OCI-LY3 (cell line): ENCODE data around the gene FAF2.
"Not testable (repeated sequence)": the region's sequence is repeated elsewhere in the genome, so short reads cannot be mapped to it uniquely, and the experiment has no call there.

ENCODE experiments used
- H2AFZ ChIP-seq: fragments of 200-600, 300-600 bp; shearing (Covaris generic); 2 replicates; pipeline ENCODE4 v1.6.0; 2014; ENCODE audit warnings: antibody characterized with exemption, low read depth, low read length
- H3K27ac ChIP-seq: fragments of 200-600, 300-600 bp; sonication (generic); 2 replicates; pipeline ENCODE4 v1.5.1; 2014; ENCODE audit warnings: mild to moderate bottlenecking, low read length, moderate library complexity, mixed read lengths
- H3K27me3 ChIP-seq: fragments of 200-600, 300-600 bp; sonication (generic); 2 replicates; pipeline ENCODE4 v1.6.1; 2014; ENCODE audit warnings: low read depth, low read length, mixed read lengths
- H3K36me3 ChIP-seq: fragments of 200-600, 300-600 bp; sonication (generic); replicated peaks from 2 replicates; pipeline ENCODE3; 2014; ENCODE audit warnings: low read depth, low read length, mixed read lengths
- H3K4me1 ChIP-seq: fragments of 300-600, 200-600 bp; sonication (generic); 2 replicates; pipeline ENCODE4 v1.6.1; 2014; ENCODE audit warnings: low read length, mixed read lengths
- H3K4me2 ChIP-seq: fragments of 200-600, 300-600 bp; sonication (generic); 2 replicates; pipeline ENCODE4 v1.6.1; 2014; ENCODE audit warnings: low read length, mixed read lengths
- H3K4me3 ChIP-seq: fragments of 300-600, 200-600 bp; sonication (generic); 2 replicates; pipeline ENCODE4 v1.5.1; 2014; ENCODE audit warnings: antibody characterized with exemption, mild to moderate bottlenecking, low read length, moderate library complexity
- H3K79me2 ChIP-seq: fragments of 300-600, 200-600 bp; shearing (Covaris generic); 2 replicates; pipeline ENCODE4 v1.6.1; 2014; ENCODE audit warnings: mild to moderate bottlenecking, low read length, mixed read lengths
- H3K9ac ChIP-seq: fragments of 300-600, 200-600 bp; shearing (Covaris generic); 2 replicates; pipeline ENCODE4 v1.6.0; 2014; ENCODE audit warnings: mild to moderate bottlenecking, low read length, moderate library complexity
- H3K9me3 ChIP-seq: fragments of 200-600, 300-600 bp; shearing (Covaris generic); 2 replicates; pipeline ENCODE4 v1.6.1; 2014; ENCODE audit warnings: low read length, mixed read lengths; ENCODE audit not compliant: insufficient read depth
- H4K20me1 ChIP-seq: fragments of 200-600, 300-600 bp; sonication (generic); 2 replicates; pipeline ENCODE4 v1.6.1; 2016; ENCODE audit warnings: low read length, mixed read lengths; ENCODE audit not compliant: insufficient read depth
- EZH2phosphoT487 ChIP-seq: fragments of 200-600 bp; shearing (Covaris generic); IDR thresholded peaks from 2 replicates; pipeline ENCODE4 v1.6.1; 2018; ENCODE audit warnings: antibody characterized with exemption, mixed run types, low read depth
- TF ChIP-seq, protein P1 (sequence below): fragments of 200-600, 300-600 bp; sonication (generic); IDR thresholded peaks from 2 replicates; pipeline ENCODE4 v1.5.1; 2014; ENCODE audit warnings: antibody characterized with exemption, low read length, low read depth

Gene FAF2

DNA sequence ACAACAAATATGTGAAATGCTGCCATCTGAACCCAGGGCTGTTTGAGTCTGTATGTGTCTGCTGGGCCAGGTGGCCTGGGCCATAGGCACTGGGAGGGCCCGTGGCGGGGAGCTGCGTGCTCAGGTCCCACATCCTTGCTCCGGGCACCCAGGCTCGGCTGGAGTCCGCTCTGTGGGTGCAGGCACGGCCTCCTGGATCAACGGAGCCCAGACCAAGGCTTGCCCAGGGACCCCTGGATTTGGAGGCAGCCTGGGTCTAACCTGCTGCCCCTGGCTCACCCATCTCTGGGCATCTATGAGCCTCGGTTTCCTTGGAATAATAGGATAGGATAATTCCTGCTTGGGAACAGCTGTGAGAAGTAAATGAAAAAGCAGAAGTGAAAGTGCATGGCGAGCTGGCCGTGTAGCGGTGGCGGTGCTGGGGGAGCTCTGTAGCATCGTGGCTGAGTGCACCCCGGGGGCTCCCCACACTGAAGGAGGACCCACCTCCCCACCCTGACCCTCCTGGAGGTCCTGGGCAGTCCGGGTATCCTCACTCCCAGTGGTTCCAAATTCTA, 102.2 kb downstream of the FAF2 start:
- peak overlapping the region; percentile 48; the same call in 1 of the 2 replicates for H3K4me3 ChIP-seq
- TF ChIP-seq EZH2phosphoT487: no peak
- TF ChIP-seq, protein P1, sequence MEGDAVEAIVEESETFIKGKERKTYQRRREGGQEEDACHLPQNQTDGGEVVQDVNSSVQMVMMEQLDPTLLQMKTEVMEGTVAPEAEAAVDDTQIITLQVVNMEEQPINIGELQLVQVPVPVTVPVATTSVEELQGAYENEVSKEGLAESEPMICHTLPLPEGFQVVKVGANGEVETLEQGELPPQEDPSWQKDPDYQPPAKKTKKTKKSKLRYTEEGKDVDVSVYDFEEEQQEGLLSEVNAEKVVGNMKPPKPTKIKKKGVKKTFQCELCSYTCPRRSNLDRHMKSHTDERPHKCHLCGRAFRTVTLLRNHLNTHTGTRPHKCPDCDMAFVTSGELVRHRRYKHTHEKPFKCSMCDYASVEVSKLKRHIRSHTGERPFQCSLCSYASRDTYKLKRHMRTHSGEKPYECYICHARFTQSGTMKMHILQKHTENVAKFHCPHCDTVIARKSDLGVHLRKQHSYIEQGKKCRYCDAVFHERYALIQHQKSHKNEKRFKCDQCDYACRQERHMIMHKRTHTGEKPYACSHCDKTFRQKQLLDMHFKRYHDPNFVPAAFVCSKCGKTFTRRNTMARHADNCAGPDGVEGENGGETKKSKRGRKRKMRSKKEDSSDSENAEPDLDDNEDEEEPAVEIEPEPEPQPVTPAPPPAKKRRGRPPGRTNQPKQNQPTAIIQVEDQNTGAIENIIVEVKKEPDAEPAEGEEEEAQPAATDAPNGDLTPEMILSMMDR: no peak
- H3K4me1 ChIP-seq: peaks cover 8% of the 10 kb centered on the region
- 0 out of 2 replicates have a peak, but pooled peaks cover 5% of the 10 kb centered on the region for H3K27me3 ChIP-seq
- no peak overlapping the region for H2AFZ ChIP-seq
- H3K79me2 ChIP-seq: no peaks in the 10 kb centered on the region
- H3K36me3 ChIP-seq: no peaks in the 10 kb centered on the region
- H3K27ac ChIP-seq: no peak overlapping the region
- H3K9me3 ChIP-seq: no peaks in the 10 kb centered on the region
- H4K20me1 ChIP-seq: no peaks in the 10 kb centered on the region
- peak overlapping the region; percentile 67 for H3K4me2 ChIP-seq
- H3K9ac ChIP-seq: no peak overlapping the region

DNA sequence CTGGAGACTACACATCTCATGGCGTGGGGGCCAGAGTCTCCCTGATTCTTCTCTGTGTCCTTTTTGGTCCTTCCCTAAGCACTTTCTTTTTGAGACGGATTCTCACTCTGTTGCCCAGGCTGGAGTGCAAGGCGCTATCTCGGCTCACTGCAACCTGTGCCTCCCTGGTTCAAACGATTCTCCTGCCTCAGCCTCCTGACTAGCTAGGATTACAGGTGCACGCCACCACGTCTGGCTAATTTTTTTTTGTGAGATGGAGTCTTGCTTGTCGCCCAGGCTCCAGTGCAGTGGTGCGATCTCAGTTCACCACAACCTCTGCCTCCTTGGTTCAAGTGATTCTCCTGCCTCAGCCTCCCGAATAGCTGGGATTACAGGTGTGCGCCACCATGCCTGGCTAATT, 102.8 kb downstream of the FAF2 start:
- not testable (repeated sequence) for H2AFZ ChIP-seq, H3K27ac ChIP-seq, H3K4me1 ChIP-seq, H4K20me1 ChIP-seq, H3K36me3 ChIP-seq, H3K27me3 ChIP-seq, H3K9ac ChIP-seq, H3K79me2 ChIP-seq, H3K9me3 ChIP-seq
- Histone ChIP-seq H3K4me2 (peak overlapping the region; percentile 67), H3K4me3 (peak overlapping the region; percentile 48; the same call in 1 of the 2 replicates)

DNA sequence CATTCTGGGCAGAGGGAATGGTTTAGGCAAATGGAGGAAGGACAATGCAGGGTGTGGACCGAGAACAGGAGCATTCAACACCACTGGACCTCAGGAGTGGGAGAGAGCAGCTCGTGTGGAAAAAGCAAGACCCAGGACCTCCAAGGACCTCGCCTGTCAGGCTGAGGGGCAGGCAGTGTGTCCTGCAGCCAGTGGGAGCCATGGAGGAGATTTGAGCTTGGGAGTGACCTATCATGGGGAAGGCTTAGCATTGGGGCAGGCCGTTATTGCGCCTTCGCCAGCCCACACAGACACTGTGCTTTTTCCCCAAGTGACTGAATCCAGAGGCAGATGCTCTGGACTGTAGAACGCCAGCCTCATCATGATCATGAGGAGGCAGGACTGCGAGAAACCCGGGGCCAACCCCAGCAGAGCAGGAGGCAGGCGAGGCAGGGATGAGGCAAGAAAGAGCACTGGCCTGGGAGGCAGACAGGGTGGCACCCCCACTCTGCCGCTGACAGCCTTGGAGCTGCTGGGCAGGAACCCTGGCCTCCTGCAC, 104.2 kb downstream of the FAF2 start:
- H3K9me3 ChIP-seq: no peaks in the 10 kb centered on the region
- TF ChIP-seq, protein P1: no peak
- no peak for TF ChIP-seq EZH2phosphoT487
- H3K9ac ChIP-seq: no peak overlapping the region
- no peak overlapping the region for H2AFZ ChIP-seq
- no peaks in the 10 kb centered on the region for H3K36me3 ChIP-seq
- no peak overlapping the region for H3K27ac ChIP-seq
- no peaks in the 10 kb centered on the region for H4K20me1 ChIP-seq
- H3K27me3 ChIP-seq: 0 out of 2 replicates have a peak, but pooled peaks cover 5% of the 10 kb centered on the region
- peaks cover 8% of the 10 kb centered on the region for H3K4me1 ChIP-seq
- no peak overlapping the region for H3K4me3 ChIP-seq
- H3K79me2 ChIP-seq: no peaks in the 10 kb centered on the region
- H3K4me2 ChIP-seq: no peak overlapping the region

DNA sequence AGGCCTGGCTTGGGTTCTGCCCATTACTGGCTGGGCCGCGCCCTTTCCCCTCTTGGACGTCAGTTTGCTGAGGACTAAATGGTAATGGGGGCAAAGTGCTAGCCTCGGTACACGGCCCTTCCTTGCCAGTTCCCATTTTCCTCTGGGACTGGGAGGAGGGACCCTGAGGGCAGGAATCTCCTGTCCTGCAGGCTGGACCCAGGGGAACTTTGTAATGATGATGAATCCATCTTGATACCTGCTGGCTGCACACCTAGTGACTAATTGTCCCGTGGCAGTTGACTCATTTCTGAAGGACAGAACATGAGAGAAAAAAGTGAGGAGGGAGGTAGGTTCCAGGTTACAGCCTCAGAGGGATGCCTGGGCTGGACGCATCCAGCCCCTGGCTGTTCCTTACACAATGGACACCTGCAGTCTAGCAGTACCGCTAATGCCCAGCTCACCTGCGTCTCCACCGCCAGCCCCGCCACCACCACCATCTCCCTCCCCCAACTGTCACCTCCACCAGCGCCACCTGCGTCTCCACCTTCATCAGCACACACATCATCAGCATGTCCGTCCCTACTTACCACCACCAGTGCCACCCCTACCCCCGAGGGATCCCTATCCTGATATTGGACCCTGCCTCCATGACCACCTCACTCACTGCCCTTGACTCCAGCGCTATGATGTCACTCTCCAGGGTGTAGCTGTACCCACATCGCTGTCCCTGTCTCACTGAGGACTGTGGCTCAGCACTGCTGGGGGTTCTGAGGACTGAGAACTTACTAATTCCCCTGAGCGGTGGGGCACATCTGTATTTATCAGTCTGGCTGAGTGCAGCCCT, 105.3 kb downstream of the FAF2 start:
- Histone ChIP-seq H4K20me1 (no peaks in the 10 kb centered on the region), H3K9ac (no peak overlapping the region), H3K27me3 (0 out of 2 replicates have a peak, but pooled peaks cover 5% of the 10 kb centered on the region), H3K79me2 (no peaks in the 10 kb centered on the region), H3K4me1 (peaks cover 8% of the 10 kb centered on the region), H2AFZ (no peak overlapping the region), H3K9me3 (no peaks in the 10 kb centered on the region), H3K36me3 (no peaks in the 10 kb centered on the region), H3K4me3 (no peak overlapping the region), H3K4me2 (no peak overlapping the region), H3K27ac (no peak overlapping the region)
- TF ChIP-seq, protein P1: no peak
- TF ChIP-seq EZH2phosphoT487: no peak
